HEK293 (cell line): ENCODE measurements around the gene SLC6A6.

Source experiments
- ZBTB8A ChIP-seq: fragments of 450-650 bp; formaldehyde crosslinking; IDR thresholded peaks from 2 replicates; pipeline ENCODE4 v1.5.1; 2016; ENCODE audit warnings: missing biosample characterization, missing genetic modification characterization
- ZNF112 ChIP-seq: fragments of 450-650 bp; formaldehyde crosslinking; IDR thresholded peaks from 2 replicates; pipeline ENCODE4 v1.5.0; 2017; ENCODE audit warnings: missing biosample characterization, missing genetic modification characterization

- TF ChIP-seq ZBTB8A (tag by site-specific recombination) (no peak), ZNF112 (tag by site-specific recombination) (no peak)
Observed at GRCh38 chr3:14489641-14490040, 87.2 kb downstream of the SLC6A6 start.
